HG03565 (cell line): Measurements from ENCODE around the gene LRP10.

ENCODE experiments used
- ATAC-seq: cut with Tn5 transposase; IDR thresholded peaks from one replicate; pipeline ENCODE4 v1.9.1; 2021; ENCODE audit warnings: mild to moderate bottlenecking, moderate library complexity; ENCODE audit not compliant: unreplicated experiment

The LRP10 gene

GRCh38 chr14:22864979-22865378 lies 6.6 kb upstream of the LRP10 start:
- ATAC-seq = no peak

GRCh38 chr14:22865424-22866405 lies 5.8 kb upstream of the LRP10 start:
- no peak for ATAC-seq

GRCh38 chr14:22866874-22867273 lies 4.7 kb upstream of the LRP10 start:
- no peak for ATAC-seq

- peak; percentile 43 for ATAC-seq
Measured at GRCh38 chr14:22870811-22871223, 723 bp upstream of the LRP10 start.

- peak; percentile 1 for ATAC-seq
Measured at GRCh38 chr14:22872033-22872832, 693 bp downstream of the LRP10 start.

GRCh38 chr14:22872833-22873520 lies 1.4 kb downstream of the LRP10 start:
- no peak for ATAC-seq

- ATAC-seq = no peak
Measured at GRCh38 chr14:22875003-22875747, 3.6 kb downstream of the LRP10 start.

GRCh38 chr14:22875748-22876319 lies 4.3 kb downstream of the LRP10 start:
- ATAC-seq = no peak

GRCh38 chr14:22877000-22877501 lies 5.5 kb downstream of the LRP10 start:
- no peak for ATAC-seq

GRCh38 chr14:22878271-22879246 lies 7.0 kb downstream of the LRP10 start:
- no peak for ATAC-seq

- ATAC-seq = no peak
Measured at GRCh38 chr14:22882064-22882463, 10.5 kb downstream of the LRP10 start.

GRCh38 chr14:22882529-22883172 lies 11.1 kb downstream of the LRP10 start:
- ATAC-seq = no peak

GRCh38 chr14:22883173-22883976 lies 11.8 kb downstream of the LRP10 start, which contains the start of gene REM2:
TSS of gene REM2 (plus strand) at chr14:22883222. CDS start at chr14:22883288, 66 bp downstream.
- no peak for ATAC-seq

GRCh38 chr14:22884076-22884737 lies 12.7 kb downstream of the LRP10 start:
- no peak for ATAC-seq

- no peak for ATAC-seq
Measured at GRCh38 chr14:22884738-22885523, 13.4 kb downstream of the LRP10 start.

- ATAC-seq = no peak
Measured at GRCh38 chr14:22885975-22886374, 14.4 kb downstream of the LRP10 start.
